ENCODE data around the gene CACNA1C.

Gene CACNA1C

GRCh38 chr12:2662524-2662923 is 609.7 kb downstream of the CACNA1C start:
- DNase-seq = no peak

GRCh38 chr12:2664721-2665577 is 612.2 kb downstream of the CACNA1C start:
- no peak for DNase-seq

GRCh38 chr12:2666411-2666810 is 613.6 kb downstream of the CACNA1C start:
- DNase-seq = no peak

DNA sequence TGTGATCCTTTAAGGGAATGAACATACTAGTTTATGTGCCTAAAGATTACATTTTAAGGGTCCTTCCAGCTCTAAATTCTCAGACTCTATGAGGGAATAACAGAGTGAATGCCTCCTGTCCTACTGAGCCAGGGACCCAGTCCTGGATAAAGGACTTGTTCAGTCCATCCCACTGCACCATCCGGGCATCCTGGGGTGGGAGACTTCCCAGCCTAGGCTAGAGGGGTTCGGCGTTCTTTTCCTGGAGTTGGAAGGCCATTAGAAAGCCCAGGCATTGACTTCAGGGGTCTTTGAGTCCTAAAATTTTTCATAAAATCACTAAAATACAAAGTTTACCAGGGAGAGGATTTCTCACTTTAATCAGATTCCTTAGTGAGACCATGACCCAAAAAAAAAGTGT is 614.1 kb downstream of the CACNA1C start:
- no peak for DNase-seq

DNA sequence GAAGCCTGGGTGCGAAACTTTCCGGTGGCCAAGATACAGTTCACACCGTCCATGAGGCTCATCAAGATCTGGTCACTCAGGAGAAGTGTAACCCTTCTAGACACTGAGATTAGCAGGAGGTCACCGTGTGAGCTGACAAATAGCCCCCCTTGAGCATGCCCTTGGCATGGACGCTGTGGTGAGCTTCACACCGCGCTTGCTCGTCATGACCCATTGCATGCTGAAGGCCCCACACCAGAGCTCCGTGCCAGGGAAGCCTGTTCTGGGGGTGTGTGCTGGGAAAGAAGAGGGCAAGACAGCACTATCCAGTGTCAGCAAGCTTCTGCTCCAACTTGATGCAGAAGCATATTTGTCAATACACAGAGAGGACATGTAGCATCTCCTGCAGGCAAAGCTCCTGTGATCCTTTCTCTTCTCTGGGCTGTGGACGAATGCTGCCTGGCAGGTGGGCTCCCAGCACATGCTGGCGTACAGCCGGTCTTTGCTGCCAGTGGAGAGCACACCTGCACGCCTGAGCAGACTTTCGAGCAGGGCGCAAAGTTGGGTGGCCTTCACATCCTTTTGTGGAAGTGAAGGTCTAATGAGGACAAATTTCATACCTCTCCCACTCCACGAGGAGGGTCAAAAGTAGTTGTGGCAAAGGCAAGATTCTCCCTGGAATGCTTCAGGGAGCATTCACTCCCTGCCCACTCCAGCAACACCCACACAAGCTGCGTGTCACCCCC is 615.1 kb downstream of the CACNA1C start:
- DNase-seq = no peak

DNA sequence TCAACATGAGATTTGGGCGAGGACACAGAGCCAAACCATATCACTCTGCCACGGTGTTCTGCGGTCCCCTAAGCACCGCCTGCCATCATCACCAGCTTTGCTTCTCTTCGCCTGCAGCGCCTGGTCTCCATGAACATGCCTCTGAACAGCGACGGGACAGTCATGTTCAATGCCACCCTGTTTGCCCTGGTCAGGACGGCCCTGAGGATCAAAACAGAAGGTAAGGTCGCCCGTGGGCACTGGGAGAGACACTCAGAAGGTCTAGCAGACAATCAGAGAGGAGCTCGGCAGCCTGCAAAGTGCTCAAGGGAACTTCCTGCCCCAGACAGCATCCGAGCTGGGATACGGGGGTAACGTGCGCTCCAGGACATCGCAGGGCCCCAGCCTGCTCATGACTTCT is 616.0 kb downstream of the CACNA1C start:
- no peak for DNase-seq

- DNase-seq = no peak
Observed at GRCh38 chr12:2669560-2669959, 616.8 kb downstream of the CACNA1C start.

GRCh38 chr12:2672863-2673262 is 620.1 kb downstream of the CACNA1C start:
- no peak for DNase-seq

DNA sequence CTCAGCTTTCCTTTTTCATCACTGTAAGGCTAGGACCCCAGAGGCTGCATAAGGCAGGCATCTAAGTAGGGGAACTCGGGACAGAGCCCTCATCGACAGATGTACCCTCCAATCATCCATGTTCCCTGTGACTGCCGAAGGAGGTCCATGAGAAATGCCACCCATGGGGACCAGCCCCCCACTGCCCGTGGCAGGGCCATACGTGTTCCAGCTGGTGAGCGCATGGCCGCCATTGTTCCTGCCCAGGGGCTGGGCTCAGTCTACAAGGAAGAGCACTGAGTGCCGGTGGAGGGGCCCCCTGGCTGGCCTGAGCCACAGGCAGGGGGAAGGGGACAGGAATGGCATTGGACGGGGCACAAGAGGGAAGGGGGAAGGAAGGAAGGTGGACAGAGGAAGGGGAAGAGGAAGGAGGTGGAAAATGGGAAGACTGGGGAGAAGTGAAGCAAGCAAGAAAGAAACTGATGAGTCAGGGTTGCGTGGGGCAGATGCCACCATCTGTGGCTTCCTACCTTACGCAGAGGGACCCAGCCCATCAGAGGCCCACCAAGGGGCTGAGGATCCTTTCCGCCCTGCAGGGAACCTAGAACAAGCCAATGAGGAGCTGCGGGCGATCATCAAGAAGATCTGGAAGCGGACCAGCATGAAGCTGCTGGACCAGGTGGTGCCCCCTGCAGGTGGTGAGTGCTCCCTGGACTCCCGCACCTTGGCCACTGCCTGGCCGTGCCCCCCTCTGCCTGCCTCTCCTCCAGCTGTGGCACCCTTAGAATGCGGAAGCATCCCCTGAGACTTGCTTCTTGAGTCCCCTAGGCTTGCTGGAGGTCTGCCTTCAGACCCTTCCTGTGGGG is 621.4 kb downstream of the CACNA1C start:
- DNase-seq = no peak

- no peak for DNase-seq
Observed at GRCh38 chr12:2675776-2676175, 623.0 kb downstream of the CACNA1C start.

- DNase-seq = no peak
Observed at GRCh38 chr12:2677142-2677880, 624.5 kb downstream of the CACNA1C start.

GRCh38 chr12:2678426-2678825 is 625.6 kb downstream of the CACNA1C start:
- DNase-seq = no peak

- DNase-seq = no peak
Observed at GRCh38 chr12:2679068-2679815, 626.5 kb downstream of the CACNA1C start.

DNA sequence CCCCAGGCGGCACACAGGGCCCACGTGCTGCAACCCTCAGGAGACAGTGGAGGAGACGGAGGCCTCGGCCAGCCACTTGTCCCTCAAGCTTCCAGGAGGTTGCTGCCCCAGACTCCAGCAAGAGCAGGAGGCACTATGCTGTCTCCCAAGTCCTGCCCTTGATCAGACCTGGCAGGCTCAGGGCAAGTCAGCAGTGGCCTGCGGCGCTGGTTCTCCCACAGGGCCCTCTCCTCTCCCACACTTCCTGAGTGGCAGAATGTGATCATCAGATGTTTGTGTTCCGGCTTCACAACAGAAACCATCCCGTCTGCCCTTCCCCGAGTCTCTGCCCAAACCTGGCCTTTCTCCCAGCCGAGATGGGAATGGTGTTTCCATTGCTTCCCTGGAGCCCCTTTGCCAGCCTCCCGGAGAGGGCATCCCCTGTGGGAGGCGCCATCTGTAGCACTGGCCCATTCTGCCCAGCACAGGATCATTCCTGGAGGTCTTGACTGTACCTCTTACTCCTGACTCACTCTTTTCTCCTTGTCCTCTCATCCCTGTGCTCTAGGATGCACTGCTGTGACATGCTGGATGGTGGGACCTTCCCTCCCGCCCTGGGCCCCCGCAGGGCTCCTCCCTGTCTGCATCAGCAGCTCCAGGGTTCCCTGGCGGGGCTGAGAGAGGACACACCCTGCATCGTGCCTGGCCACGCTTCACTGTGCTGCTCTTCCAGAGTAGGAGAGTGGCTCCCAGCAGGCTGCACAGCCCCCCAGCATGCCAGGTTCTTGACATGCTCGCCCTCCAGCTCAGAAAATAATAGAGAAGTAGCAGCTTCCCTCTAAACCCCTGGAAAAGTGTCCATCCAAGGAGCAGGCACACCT is 627.3 kb downstream of the CACNA1C start:
- no peak for DNase-seq

DNA sequence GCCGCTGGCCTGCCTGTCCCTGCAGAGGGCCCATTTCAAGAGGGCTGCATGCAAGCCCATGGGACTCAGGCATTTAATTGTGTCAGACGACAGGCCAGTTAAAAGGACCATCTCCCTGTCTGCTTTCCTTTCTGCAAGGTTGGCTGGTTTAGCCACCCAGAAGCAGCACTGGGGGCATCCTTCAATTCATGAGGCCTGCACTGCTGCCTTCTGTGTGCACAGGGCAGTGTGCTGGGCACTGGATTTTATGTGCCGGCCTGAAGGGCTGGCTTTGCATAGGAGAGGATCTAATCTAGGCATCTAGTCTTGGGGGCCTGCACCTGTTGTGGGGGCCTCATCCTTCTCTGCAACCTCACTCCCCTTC is 627.9 kb downstream of the CACNA1C start:
- DNase-seq = no peak

DNA sequence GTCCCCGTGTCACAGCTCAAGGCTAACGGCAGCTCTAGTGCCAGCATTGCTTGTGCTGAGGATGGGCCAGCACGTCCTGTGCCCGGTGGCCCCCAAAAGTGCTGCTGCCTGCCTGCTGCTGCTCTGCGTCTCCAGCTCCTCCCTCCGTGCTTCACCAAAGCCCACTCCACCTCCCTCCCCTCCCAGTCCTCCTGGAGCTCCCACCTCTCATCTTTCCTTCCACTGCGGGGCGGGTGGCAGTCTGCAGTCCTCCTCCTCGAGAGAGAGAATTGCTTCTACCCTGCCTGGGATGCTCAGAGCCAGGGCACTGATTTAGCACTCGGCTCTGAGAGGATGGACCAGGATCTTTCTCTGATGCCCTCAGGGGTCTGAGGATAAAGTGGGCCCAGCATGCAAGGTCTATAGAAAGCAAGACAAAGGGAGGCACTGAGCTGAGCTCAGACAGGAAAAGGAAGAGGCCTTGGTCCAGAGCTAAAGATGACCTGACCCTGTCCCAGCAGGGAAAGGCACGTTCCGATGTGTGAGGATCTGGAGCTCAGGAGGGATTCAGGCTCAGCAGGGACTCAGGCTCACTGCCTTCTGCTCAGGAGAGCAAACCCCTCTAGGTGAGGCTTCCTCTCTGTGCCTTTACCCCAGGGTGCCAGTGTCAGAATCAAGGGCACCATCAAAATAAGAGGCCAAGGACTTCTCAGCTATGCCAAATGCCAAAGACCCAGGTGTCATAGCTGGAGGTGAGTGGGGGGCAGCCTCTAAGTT is 628.8 kb downstream of the CACNA1C start:
- no peak for DNase-seq

DNA sequence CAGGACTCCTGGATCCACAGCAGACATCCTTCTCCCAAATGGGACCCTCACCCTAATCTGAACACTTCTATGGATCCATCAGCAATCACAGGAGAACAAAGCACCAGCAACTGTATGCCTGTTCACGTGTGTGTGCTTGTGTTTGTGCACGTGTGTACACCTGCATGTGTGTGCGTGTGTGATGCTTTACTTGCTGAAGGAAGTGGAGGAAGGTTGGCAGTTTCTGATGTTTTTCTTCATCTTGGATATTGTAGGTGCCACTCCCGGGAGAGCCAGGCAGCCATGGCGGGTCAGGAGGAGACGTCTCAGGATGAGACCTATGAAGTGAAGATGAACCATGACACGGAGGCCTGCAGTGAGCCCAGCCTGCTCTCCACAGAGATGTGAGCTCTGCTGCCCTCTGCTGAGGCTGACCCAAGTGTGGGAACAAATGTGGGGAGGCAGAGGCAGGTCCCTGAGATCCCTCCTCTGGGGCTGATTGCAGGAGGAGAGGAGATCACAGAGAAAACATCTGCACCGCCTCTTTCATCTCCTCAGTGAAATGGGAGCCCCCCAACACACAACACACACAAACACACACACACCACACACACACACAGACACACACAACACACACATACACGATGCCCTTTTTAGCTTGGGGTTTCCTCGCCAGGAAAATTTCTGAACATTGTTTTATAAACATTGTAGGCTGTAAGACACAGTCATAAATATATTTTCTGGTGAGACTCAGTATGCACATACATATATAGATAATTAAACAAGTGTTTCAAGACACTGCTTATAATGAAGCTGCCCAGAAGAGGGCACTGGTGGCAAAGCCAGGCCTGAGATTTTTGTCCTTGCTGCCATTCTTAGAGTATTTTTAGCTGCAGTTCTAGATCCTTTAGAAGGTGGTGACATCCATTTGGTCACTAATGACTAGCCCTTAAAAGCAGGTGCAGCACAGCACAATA is 629.8 kb downstream of the CACNA1C start:
- peak; percentile 29 for DNase-seq

- DNase-seq = no peak
Observed at GRCh38 chr12:2683283-2684025, 630.7 kb downstream of the CACNA1C start.
